Pancreas (tissue), 10 donors: Measurements from ENCODE around the gene ATP8A2. TPM values are rescaled to one million over a fixed set of nuclear protein-coding genes. Genes with fewer than 3 reads are reported as not detected.

Experiments used
- ATAC-seq, 4 donors: fragments of 200-7000 bp; cut with Tn5 transposase; one replicate each; pipeline versions ENCODE4 v1.8.0 to v1.9.1; 2020; ENCODE audit warnings: mild to moderate bottlenecking in 4 of 4, moderate library complexity in 4 of 4
- DNase-seq, 6 donors: peaks; one replicate each; pipeline ENCODE4 v3.0.0-alpha.2; 2020
- FAIRE-seq: peaks from 2 replicates; lab custom pipeline; 2012; peaks lifted over from hg19 to GRCh38; lab: Jason Lieb, UNC
- H3K27ac ChIP-seq, 4 donors: fragments of 200-600 bp; sonication (generic); 1 replicate in 3 of 4; 2 replicates in 1 of 4; pipeline versions ENCODE4 v1.5.0 to v1.8.0; 2020
- H3K27me3 ChIP-seq, 4 donors: fragments of 200-600 bp; one replicate each; pipeline ENCODE4 v1.8.0; 2021
- H3K36me3 ChIP-seq, 3 donors: fragments of 200-600 bp; sonication (generic) in 1 of 3; one replicate each; pipeline versions ENCODE4 v1.5.0 to v1.8.0; 2020 to 2021
- H3K4me1 ChIP-seq, 3 donors: fragments of 200-600 bp; one replicate each; pipeline ENCODE4 v1.8.0; 2021
- H3K4me3 ChIP-seq, 4 donors: fragments of 200-600 bp; sonication (generic) in 2 of 4; one replicate each; pipeline versions ENCODE4 v1.5.0 to v1.8.0; 2020 to 2021
- H3K9me3 ChIP-seq, 4 donors: fragments of 200-600 bp; one replicate each; pipeline ENCODE4 v1.8.0; 2021
- CTCF ChIP-seq, 4 donors: fragments of 200-600 bp; sonication (generic) in 3 of 4; IDR thresholded peaks; one replicate each; pipeline versions ENCODE4 v1.5.0 to v1.8.0; 2021; ENCODE audit warnings: antibody characterized with exemption in 4 of 4
- whole genome bisulfite sequencing, 2 donors: extraction: QIAGEN DNeasy Blood & Tissue Kit; methylation state at CpG; one replicate each; pipeline ENCODE4 v1.1.7; 2013; 5-methylcytosine and 5-hydroxymethylcytosine counted together
- intact Hi-C, 3 donors: fragments of 100-400 bp; cut with DNase I; formaldehyde crosslinking; loops; one replicate each; pipeline versions ENCODE4 v1.11.1 to v1.14.2; 2022
- polyA plus RNA-seq, 2 donors: library from polyadenylated mRNA; stranded (reverse); fragments of 200-250 nt; gene quantifications; one replicate each; pipeline ENCODE4 v1.2.3, GENCODE V29; 2013
- total RNA-seq, 6 donors: library from RNA; stranded (reverse); fragmentation: NEBNext Ultra II Directional in 4 of 6; extraction: Animal tissue kit (Norgen Biotek cat#: 25700) in 4 of 6; gene quantifications; one replicate each; pipeline versions ENCODE4 v1.2.1 to v1.2.4, GENCODE V29; 2021 to 2023
- donor health status: healthy with polysubstance abuse.
- donor health status: DM: no; HTN: no; CAD: no; lungs with moderate emphysema.
- donor health status: DM: no; HTN: no; CAD: no.
- donor health status: control.
- donor health status: control.
- donor health status: Bipolar disorder and iron deficiency.
- donor health status: DM: yes; HTN: yes; CAD: no.
- donor health status: DM: no; HTN: no; CAD: no.
- donor health status: DM: no; HTN: no; CAD: no.
- donor health status: DM: yes; HTN: yes; CAD: no.

The ATP8A2 gene
- total and polyA plus RNA-seq, 8 donors = 0.04 to 0.28 (median 0.14) TPM

DNA sequence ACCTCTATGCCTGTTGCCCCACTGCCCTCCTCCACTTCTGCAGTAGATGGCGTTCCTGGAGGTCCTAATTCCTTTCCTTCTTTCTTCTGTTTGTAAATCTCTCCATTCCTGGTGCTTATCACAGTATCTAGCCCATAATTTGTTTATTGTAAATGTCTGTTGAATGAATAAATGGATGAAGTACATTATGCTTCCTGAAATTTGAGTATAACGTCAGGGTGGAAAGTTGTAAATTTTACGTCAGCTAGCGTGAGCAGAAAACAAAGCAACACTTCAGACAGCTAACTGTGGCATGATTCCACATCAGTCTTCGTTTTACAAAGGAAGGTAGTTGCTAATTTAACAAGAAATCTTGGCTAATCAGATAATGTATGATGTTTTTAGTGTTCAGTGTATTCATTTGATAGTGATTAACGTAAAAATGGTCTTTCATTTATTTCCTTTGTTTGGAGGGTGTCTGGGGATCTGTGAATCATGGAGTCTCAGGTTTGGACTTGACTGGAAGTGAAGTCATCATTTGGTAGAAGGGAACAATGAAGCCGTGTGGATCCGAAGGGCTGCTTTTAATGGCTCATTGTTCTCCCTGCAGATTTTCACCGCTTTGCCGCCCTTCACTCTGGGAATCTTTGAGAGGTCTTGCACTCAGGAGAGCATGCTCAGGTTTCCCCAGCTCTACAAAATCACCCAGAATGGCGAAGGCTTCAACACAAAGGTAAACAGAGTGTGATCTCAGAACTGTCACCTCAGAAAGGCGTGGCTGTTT lies 465.0 kb downstream of the ATP8A2 start:
- intact Hi-C loops = no loop called here
- H3K4me1 ChIP-seq = no peaks in the 10 kb centered on the region
- ATAC-seq (no peak), FAIRE-seq (no peak), DNase-seq (no peak)
- TF ChIP-seq CTCF (IDR thresholded peaks at IDR 0.05) = no peak
- H3K27me3 ChIP-seq = peaks cover 0 to 10% (median 2%) of the 10 kb centered on the region in 4 donors
- 67 to 77% methylated on average over 12 of the region's 12 CpGs for WGBS, 2 donors
- no peaks in the 10 kb centered on the region for H3K9me3 ChIP-seq
- no peak overlapping the region for H3K27ac ChIP-seq
- H3K36me3 ChIP-seq = no peaks in the 10 kb centered on the region
- H3K4me3 ChIP-seq = no peak overlapping the region

DNA sequence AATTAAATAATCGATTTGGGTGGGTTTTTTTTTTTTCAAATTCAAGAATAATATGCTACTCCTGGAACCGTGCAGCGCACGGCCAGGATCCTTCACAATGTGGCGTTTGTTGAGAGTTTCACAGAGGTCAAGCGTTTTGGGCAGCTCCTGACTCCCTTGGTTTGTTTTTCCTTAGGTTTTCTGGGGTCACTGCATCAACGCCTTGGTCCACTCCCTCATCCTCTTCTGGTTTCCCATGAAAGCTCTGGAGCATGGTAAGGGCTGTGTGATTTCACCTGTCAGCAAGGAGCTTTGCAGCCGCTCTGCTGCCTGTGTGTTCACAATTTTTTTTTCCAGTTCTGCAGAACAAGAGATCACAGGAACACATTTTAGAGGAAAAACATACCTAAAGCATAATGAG lies 467.6 kb downstream of the ATP8A2 start:
- Histone ChIP-seq H3K4me3 (no peak overlapping the region), H3K9me3 (no peaks in the 10 kb centered on the region), H3K27ac (no peak overlapping the region), H3K36me3 (no peaks in the 10 kb centered on the region), H3K27me3 (no peaks in the 10 kb centered on the region), H3K4me1 (no peaks in the 10 kb centered on the region)
- FAIRE-seq (no peak), DNase-seq (no peak), ATAC-seq (no peak)
- no peak for TF ChIP-seq CTCF (IDR thresholded peaks at IDR 0.05)
- intact Hi-C loops = no loop called here
- 67 to 78% methylated on average over 8 of the region's 8 CpGs for WGBS, 2 donors

GRCh38 chr13:25840261-25840660 lies 468.5 kb downstream of the ATP8A2 start:
- H3K36me3 ChIP-seq = no peaks in the 10 kb centered on the region
- no peaks in the 10 kb centered on the region for H3K4me1 ChIP-seq
- DNase-seq (no peak), ATAC-seq (no peak), FAIRE-seq (no peak)
- 58 to 68% methylated on average over 3 of the region's 3 CpGs for WGBS, 2 donors
- H3K27me3 ChIP-seq = no peaks in the 10 kb centered on the region
- no peak overlapping the region for H3K4me3 ChIP-seq
- intact Hi-C loops = no loop called here
- no peak for TF ChIP-seq CTCF (IDR thresholded peaks at IDR 0.05)
- H3K9me3 ChIP-seq = no peaks in the 10 kb centered on the region
- H3K27ac ChIP-seq = no peak overlapping the region

GRCh38 chr13:25840931-25841330 lies 469.2 kb downstream of the ATP8A2 start:
- Histone ChIP-seq H3K27me3 (no peaks in the 10 kb centered on the region), H3K27ac (no peak overlapping the region), H3K4me1 (no peaks in the 10 kb centered on the region), H3K4me3 (no peak overlapping the region), H3K9me3 (no peaks in the 10 kb centered on the region), H3K36me3 (no peaks in the 10 kb centered on the region)
- no peak for ATAC-seq
- TF ChIP-seq CTCF (IDR thresholded peaks at IDR 0.05) = no peak
- WGBS, 2 donors = 57 to 80% methylated on average over 2 of the region's 2 CpGs
- FAIRE-seq = no peak
- intact Hi-C loops = no loop called here
- DNase-seq = no peak

DNA sequence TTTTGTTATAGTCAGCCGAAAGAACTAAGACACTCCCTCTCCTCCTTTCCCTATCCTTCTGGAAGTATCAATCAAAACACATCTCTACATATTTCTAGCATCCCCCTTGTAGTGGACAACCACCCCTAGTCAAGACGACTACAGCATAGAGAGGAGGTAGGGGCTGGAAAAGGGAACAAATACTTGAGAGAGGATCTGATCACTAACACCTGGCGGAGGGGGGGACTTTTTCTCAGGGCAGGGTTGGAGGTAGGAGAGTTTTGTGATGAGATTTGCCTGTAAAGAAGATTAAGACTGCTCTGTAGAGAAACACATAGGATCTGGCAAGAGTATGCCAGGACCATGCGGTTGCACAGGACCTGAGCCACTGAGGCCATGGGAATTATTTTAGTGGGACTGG lies 471.9 kb downstream of the ATP8A2 start:
- Histone ChIP-seq H3K4me1 (no peaks in the 10 kb centered on the region), H3K27me3 (no peaks in the 10 kb centered on the region), H3K36me3 (no peaks in the 10 kb centered on the region), H3K9me3 (no peaks in the 10 kb centered on the region), H3K4me3 (no peak overlapping the region), H3K27ac (no peak overlapping the region)
- no peak for TF ChIP-seq CTCF (IDR thresholded peaks at IDR 0.05)
- intact Hi-C loops = no loop called here
- DNase-seq (no peak), ATAC-seq (no peak), FAIRE-seq (no peak)
- 65 to 74% methylated on average over 4 of the region's 4 CpGs for WGBS, 2 donors
